NCI-H345 (cell line): Measurements from ENCODE around the gene ARHGAP44.
"Not testable (repeated sequence)": the region's sequence is repeated elsewhere in the genome, so short reads cannot be mapped to it uniquely, and the experiment has no call there.

ENCODE experiments used
- DNase-seq: peaks from one replicate; lab custom pipeline; 2025; lab: John Stamatoyannopoulos, UW

ARHGAP44 gene

GRCh38 chr17:12964840-12965239 is 175.5 kb downstream of the ARHGAP44 start:
- no peak for DNase-seq

GRCh38 chr17:12965988-12966387 is 176.7 kb downstream of the ARHGAP44 start:
- DNase-seq: no peak

- DNase-seq: no peak
Measured at GRCh38 chr17:12966413-12966812, 177.1 kb downstream of the ARHGAP44 start.

- DNase-seq: no peak
Measured at GRCh38 chr17:12967962-12968361, 178.7 kb downstream of the ARHGAP44 start.

DNA sequence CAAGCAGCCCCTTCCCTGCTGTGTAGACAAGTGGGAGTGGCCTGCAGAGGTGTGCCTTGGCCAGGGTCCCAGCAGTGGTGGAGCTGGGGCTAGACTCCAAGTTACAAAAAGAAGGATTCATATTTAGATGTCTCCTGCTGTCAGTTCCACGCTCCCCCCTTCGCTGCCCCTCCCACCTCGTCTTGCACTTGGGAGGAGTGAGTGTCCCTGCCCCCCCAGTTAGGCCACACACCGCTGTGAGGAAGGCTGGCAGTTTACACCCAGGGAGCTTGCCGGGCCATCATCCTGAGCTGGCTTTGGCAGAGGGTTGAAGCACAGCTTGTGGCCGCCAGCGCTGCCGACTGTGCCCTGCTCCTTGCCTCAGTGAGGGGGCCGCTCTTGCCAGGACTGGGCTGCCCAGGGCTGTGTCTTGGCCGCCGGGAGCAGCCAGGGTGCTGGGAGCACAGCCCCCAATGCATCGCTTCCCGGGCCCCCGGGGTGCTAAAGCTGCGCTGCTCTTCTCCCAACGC is 184.3 kb downstream of the ARHGAP44 start:
- DNase-seq: no peak

- no peak for DNase-seq
Measured at GRCh38 chr17:12974005-12974531, 184.8 kb downstream of the ARHGAP44 start.

DNA sequence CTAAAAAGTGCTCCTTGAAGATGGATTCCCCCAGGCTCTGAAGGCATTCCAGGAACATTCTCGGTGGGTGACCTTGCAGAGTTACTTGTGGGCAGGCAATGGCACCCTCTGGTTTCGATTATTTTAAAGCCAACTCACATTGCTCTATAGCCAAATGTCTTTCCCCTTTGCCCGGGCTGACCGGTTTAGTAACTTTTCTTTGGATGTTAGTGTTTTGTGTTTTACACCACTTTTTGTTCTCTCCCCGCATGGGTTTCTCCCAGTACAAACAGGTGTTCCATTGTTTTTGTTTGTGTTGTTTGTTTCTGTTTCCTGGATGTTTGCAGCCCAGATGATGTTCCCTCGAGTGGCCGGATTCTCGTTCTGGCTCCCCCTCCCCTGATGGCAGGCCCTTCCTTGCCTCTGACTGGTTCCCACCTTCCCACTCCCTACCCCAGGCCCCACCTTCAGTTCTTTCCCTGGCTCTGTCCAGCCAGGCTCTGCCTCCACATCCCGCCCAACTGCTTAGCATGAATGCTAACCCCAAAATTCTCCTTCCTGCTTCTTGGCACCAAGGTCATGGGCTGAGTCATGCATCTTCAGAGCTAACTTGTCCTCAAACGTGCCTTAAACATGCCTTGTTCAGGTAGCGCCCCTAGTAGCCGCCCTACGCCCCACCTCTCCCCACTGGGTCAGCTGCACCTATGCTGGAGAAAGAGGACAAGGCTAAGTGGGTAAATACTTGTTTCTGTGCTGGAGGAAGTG is 187.9 kb downstream of the ARHGAP44 start:
- no peak for DNase-seq

GRCh38 chr17:12978787-12979186 is 189.5 kb downstream of the ARHGAP44 start:
- not testable (repeated sequence) for DNase-seq

DNA sequence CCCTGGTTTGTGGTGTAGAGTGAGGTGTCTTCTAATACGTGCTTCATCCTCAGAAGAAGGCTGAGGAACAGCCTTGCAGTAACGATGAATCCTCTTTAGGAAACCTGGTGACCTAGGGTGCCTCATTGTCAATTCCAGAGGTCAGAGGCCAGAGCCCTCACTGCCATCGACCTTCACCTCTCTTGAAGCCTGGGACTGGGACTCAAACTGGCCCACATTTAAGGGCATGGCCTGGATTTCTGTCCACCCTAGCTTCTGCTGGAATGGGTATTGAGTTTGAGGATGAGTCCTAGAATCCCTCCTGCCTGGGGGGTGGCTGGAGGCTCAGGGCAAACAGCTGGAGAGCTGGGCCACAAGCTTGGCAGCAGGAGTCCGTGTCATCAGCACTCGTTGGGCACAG is 189.9 kb downstream of the ARHGAP44 start:
- DNase-seq: no peak

- no peak for DNase-seq
Measured at GRCh38 chr17:12979826-12980500, 190.7 kb downstream of the ARHGAP44 start.

GRCh38 chr17:12982224-12982623 is 192.9 kb downstream of the ARHGAP44 start:
- DNase-seq: no peak

GRCh38 chr17:12983991-12984884 is 194.9 kb downstream of the ARHGAP44 start:
- DNase-seq: no peak

- no peak for DNase-seq
Measured at GRCh38 chr17:12985431-12986293, 196.4 kb downstream of the ARHGAP44 start.

- no peak for DNase-seq
Measured at GRCh38 chr17:12987120-12987519, 197.8 kb downstream of the ARHGAP44 start.

DNA sequence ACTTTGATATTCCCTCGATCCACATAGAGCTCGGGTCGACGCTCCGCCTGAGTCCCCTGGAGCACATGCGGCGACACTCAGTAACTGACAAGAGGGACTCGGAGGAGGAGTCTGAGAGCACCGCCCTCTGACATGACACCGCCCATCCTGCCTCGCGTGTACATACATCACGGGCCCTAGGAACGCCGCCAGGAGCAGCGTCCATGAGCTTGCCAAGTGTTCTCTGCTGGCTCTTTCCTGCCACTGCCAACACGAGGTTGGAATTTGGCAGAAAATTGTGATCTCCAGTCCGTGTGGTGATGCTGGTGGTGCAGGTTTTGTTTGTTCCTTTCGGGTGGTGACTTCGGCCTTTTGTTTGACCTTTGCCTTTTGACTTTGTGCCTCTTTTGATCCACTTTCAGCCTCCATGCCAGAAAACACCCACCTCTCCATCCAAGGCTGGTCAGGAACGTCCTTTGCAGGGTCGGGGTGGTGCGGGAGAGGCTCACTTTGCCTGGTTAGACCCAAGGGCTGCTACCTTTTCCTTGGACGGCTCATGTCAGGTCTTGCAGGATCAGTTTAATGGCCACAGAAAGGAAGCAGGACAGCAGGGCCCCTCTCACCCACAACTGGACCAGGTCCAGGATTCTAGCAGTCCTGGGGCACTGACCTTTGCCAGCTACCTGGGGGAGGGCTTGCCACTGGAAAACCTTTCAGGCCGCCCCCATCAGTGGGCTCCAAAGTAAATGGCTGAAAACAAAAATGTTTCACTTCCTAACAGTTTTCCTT is 200.9 kb downstream of the ARHGAP44 start:
- DNase-seq: no peak

DNA sequence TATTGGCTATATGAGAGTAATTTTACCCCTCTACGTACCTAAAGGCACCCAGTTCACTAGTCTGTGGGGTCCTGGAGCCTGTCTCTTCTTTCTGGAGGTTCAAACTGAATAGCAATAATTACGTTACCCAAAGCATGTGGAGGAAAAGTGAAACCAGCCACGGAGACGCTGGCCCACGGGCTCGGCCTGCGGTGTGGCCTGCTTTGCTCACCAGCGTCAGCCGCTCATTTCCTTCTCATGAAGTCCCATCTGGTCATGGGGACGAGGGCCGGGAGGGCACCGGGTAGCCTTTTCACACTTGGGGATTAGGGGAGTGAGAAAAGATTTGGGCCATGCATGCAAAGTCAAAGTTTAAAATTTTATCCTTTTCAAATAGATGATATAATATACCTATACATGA is 201.6 kb downstream of the ARHGAP44 start:
- DNase-seq: no peak

DNA sequence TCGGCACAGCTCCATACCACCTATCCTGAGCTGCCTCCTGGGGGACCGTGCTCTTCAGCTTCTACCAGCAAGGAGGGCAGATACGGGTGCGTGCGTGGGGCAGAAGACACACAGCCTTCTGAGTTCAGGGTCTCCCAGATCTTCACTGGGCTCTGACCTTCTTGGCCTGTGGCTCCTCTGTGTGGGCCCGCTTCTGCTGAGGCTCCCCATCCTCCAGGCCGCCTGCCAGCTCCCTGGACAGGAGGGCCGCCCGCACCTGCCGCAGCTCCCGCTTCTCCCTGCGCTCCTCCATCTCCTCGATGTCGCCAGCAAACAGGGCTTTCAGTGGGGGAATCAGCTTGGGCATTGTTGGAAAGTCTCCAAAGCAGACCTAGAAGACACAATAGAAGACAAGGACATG is 203.4 kb downstream of the ARHGAP44 start:
- DNase-seq: no peak

DNA sequence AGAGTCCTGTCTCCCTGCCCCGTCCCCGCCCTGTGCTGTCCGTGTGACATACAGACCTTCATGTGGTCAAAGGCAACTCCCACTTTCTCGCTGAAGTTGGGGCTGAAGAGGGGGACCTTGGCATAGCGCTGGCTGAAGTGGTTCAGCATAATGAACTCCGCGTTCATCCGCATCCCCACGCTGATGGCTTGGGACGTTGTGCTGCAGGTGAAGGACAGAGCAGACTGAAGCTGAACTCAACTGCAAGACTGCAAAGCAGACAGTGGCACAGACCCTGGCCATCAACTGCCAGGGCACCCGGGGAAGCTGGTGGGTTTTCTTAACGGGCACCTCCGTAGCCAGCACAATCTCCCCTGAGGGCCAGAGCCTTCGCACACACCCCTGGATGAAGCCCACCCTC is 204.3 kb downstream of the ARHGAP44 start:
- no peak for DNase-seq

DNA sequence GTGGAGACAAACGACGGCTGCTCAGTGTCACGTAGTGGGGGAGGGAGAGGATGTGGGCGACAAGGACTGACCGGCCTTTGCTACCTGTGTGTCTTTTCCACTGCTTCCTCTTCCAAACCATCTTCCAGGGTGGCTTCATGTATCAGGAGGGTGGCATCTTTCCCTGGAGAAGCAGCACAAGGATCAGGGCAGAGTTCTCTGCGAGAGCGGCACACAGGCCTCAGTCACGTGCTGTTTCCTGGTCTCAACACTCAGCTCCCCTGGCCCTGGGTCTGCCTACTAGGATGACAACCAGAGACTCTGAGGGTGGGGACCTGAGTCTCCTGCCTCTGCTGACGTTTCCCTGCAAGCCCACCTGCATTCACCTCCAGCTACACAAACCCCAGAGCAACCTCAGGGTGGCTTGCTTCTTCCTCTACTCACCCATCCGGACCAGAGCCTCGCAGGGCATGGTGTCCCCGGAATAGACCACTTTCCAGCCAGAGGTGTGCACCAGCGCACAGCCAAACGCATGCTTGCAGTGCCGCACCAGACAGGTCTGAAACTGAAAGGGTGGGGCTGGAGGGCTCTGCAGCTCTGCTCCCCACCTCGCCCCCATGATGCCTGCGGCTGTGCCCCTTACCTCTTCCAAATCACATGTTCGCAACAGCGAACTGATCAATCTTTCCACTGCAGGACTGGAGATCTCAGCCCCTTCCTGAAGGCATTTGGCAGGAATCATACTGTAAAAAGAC is 205.2 kb downstream of the ARHGAP44 start:
- DNase-seq: no peak
